NCI-H748 treated with DMSO at 0.1 percent for 48 hours (cell line): ENCODE results near the gene ZNF593.

Experiments
- DNase-seq: peaks from one replicate; lab custom pipeline; 2025; lab: John Stamatoyannopoulos, UW

The ZNF593 gene

DNA sequence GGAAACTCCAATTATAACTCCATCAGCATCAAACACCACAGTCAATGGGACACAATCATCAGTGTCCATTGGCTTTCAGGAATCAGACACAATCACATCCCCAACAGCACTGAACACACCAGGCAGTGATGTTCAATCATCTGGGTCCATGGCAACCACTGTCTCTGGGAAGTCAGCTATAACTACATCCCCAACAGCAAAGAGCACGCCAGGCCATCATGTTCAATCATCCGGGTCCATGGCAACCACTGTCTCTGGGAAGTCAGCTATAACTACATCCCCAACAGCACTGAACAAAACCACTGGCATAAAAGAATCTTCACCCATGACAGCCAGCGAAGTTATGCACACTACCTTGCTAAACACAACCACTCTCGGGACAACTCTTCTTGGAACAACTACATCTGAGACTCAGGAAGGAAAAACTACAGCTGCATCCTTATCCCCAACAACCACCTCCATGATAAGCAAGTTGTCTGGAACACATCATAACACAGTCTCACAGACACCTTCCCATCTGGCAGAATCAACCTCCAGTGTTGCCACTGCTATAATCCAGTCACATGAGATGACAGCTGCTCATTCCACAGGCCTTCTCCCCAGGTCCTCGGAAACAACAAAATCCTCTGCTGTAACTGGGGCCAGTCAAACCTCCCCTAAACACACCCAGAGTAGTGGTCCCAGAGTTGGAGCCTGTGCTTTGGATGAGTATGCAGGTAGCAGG, 40.6 kb downstream of the ZNF593 start:
- DNase-seq, result no peak

DNA sequence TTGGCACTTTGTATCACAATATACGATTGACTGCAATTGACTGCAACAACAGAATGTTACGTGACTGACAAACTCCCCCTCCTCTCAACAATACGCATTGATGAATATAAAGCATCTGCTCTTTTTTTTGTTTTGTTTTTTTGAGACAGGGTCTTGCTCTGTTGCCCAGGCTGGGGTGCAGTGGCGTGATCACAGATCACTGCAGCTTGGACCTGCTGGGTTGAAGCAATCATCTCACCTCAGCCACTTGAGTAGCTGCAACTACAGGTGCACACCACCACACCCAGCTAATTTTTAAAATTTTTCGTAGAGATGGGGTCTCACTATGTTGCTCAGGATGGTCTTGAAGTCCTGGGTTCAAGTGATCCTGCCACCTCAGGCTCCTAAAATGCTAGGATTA, 43.0 kb downstream of the ZNF593 start:
- DNase-seq, result no peak

- no peak for DNase-seq
Observed at GRCh38 chr1:26213335-26213905, 43.7 kb downstream of the ZNF593 start.

DNA sequence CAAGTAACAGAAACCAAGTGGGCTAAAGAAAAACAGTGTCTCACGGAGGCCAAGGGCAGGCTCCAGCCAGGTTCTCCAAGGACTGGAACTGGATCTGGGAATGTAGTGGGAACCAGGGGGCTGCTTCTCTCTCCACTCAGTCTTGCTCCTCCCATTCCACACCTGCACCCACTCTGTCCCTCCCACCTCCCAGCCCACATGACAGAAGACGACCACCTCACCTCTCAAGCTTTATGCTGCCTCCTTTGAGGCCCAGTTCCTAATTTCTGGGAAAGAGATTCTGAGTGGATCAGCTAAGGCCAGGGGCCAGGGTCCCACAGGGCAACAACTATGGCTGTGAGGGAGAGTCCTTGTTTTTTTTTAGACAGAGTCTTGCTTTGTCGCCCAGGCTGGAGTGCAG, 45.5 kb downstream of the ZNF593 start:
- DNase-seq, result no peak

- no peak for DNase-seq
Observed at GRCh38 chr1:26218906-26219494, 49.3 kb downstream of the ZNF593 start.
